GM21576 (cell line): ENCODE data around the gene POMC.
"Not testable (repeated sequence)": the region's sequence is repeated elsewhere in the genome, so short reads cannot be mapped to it uniquely, and the experiment has no call there.

Experiments
- ATAC-seq: cut with Tn5 transposase; IDR thresholded peaks from one replicate; pipeline ENCODE4 v1.9.1; 2021; ENCODE audit warnings: mild to moderate bottlenecking, moderate library complexity; ENCODE audit not compliant: unreplicated experiment

The POMC gene

GRCh38 chr2:25177211-25177611, 8.8 kb upstream of the POMC start:
- ATAC-seq: no peak

- ATAC-seq: no peak
Measured at GRCh38 chr2:25176541-25177181, 8.3 kb upstream of the POMC start.

GRCh38 chr2:25176138-25176537, 7.8 kb upstream of the POMC start:
- ATAC-seq: no peak

GRCh38 chr2:25174192-25174861, 5.9 kb upstream of the POMC start:
- ATAC-seq: no peak

GRCh38 chr2:25173719-25174118, 5.3 kb upstream of the POMC start:
- ATAC-seq: no peak

GRCh38 chr2:25170888-25171287, 2.5 kb upstream of the POMC start:
- ATAC-seq: no peak

GRCh38 chr2:25169073-25169470, 692 bp upstream of the POMC start:
- ATAC-seq: no peak

GRCh38 chr2:25165992-25166875, 2.1 kb downstream of the POMC start:
- ATAC-seq: peak; percentile 79

GRCh38 chr2:25164561-25164960, 3.8 kb downstream of the POMC start:
- ATAC-seq: no peak

- ATAC-seq: not testable (repeated sequence)
Measured at GRCh38 chr2:25162061-25162460, 6.3 kb downstream of the POMC start.

- ATAC-seq: no peak
Measured at GRCh38 chr2:25161055-25161781, 7.2 kb downstream of the POMC start.

GRCh38 chr2:25160376-25160775, 8.0 kb downstream of the POMC start:
- ATAC-seq: no peak

- ATAC-seq: no peak
Measured at GRCh38 chr2:25159949-25160348, 8.4 kb downstream of the POMC start.

- ATAC-seq: no peak
Measured at GRCh38 chr2:25158096-25158852, 10.1 kb downstream of the POMC start.

GRCh38 chr2:25155401-25155800, 13.0 kb downstream of the POMC start:
- no peak for ATAC-seq

GRCh38 chr2:25151718-25152117, 16.7 kb downstream of the POMC start:
- no peak for ATAC-seq

GRCh38 chr2:25150993-25151392, 17.4 kb downstream of the POMC start:
- not testable (repeated sequence) for ATAC-seq

GRCh38 chr2:25149646-25150045, 18.7 kb downstream of the POMC start:
- ATAC-seq: no peak

GRCh38 chr2:25146896-25147295, 21.5 kb downstream of the POMC start:
- ATAC-seq: no peak

- ATAC-seq: no peak
Measured at GRCh38 chr2:25145803-25146202, 22.6 kb downstream of the POMC start.
